ENCODE results near the gene EXD3.
"Not testable (repeated sequence)": the region's sequence is repeated elsewhere in the genome, so short reads cannot be mapped to it uniquely, and the experiment has no call there.

The EXD3 gene

GRCh38 chr9:137422604-137423513 lies at the start of gene EXD3, which contains the start of gene NOXA1:
Gene EXD3 (minus strand): TSS chr9:137423162. CDS start chr9:137395357, 27,805 bp downstream.
Gene NOXA1 (plus strand): TSS chr9:137423393. CDS start chr9:137423530, 137 bp downstream.
- DNase-seq: peak; percentile 54

- DNase-seq: no peak
Measured at GRCh38 chr9:137470785-137471184, 47.8 kb upstream of the EXD3 start.

GRCh38 chr9:137467896-137468295 lies 44.9 kb upstream of the EXD3 start:
- DNase-seq: no peak

GRCh38 chr9:137467161-137467581 lies 44.2 kb upstream of the EXD3 start:
- no peak for DNase-seq

- DNase-seq: not testable (repeated sequence)
Measured at GRCh38 chr9:137466389-137467085, 43.6 kb upstream of the EXD3 start.

GRCh38 chr9:137465720-137466388 lies 42.9 kb upstream of the EXD3 start:
- no peak for DNase-seq

- DNase-seq: no peak
Measured at GRCh38 chr9:137465000-137465719, 42.2 kb upstream of the EXD3 start.

GRCh38 chr9:137464291-137464999 lies 41.5 kb upstream of the EXD3 start:
- no peak for DNase-seq

- no peak for DNase-seq
Measured at GRCh38 chr9:137463931-137464290, 40.9 kb upstream of the EXD3 start.

- DNase-seq: no peak
Measured at GRCh38 chr9:137462986-137463930, 40.3 kb upstream of the EXD3 start.

GRCh38 chr9:137462396-137462985 lies 39.5 kb upstream of the EXD3 start:
- no peak for DNase-seq

GRCh38 chr9:137461663-137462395 lies 38.9 kb upstream of the EXD3 start:
- DNase-seq: no peak

- no peak for DNase-seq
Measured at GRCh38 chr9:137461316-137461662, 38.3 kb upstream of the EXD3 start.

GRCh38 chr9:137460363-137461315 lies 37.7 kb upstream of the EXD3 start:
- DNase-seq: no peak

GRCh38 chr9:137459601-137460362 lies 36.8 kb upstream of the EXD3 start:
- DNase-seq: no peak

GRCh38 chr9:137459152-137459600 lies 36.2 kb upstream of the EXD3 start, which contains the start of gene NSMF:
Gene NSMF (minus strand): TSS chr9:137459334. CDS start chr9:137459102, 232 bp downstream.
- DNase-seq: peak; percentile 22

Measured in NCI-H446 treated with DMSO at 0.1 percent for 48 hours (cell line).